ENCODE measurements around the gene SCFD2. TPM values are rescaled to one million over a fixed set of nuclear protein-coding genes. Genes with fewer than 3 reads are reported as not detected.

SCFD2 gene
- total and polyA plus RNA-seq, 2 of the 8 experiments (the other 6 are each of a cell fraction or from before 2014, with no cell fraction given) = 6.2 to 10.2 TPM

DNA sequence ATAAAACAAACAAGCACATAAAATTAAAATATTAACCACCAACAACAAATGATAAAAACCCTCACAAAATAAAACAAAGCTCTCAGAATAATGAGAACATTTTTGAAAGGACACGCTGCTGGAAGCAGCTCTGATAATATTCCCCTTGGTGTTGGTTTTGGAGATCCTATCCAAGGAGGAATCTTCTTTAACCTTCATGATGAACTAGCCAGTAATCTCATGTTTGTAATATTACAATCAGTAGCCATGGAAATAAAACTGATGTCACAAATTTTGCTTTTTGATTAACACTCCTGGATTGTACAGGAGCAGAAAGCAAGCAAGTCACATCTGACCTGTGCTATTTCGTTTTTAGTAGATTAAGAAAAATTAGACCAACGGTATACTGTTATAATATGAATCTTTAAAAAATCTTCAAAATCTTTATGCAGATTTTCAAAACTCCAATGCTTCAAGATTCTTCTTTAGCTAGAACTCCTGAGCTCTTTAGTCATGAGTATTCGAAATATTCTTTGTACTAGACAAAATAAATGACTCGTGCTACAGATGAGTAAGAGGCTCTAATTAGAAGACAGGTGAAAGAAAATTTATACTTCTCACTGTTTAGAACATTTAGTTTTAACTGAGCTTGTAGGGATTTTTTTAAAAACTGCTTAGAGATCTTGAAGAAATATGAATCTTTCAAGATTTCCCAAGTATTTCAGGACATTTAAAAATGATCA is 349.6 kb downstream of the SCFD2 start (continued):
- TF ChIP-seq NRF1 (IDR thresholded peaks at IDR 0.05; ENCODE audit: low read depth, low read length) (no peak), TBP (IDR thresholded peaks at IDR 0.05; ENCODE audit: low read depth, low read length) (no peak), SIRT6 (IDR thresholded peaks at IDR 0.05; ENCODE audit: low read length) (no peak)
- TF ChIP-seq, protein P1, sequence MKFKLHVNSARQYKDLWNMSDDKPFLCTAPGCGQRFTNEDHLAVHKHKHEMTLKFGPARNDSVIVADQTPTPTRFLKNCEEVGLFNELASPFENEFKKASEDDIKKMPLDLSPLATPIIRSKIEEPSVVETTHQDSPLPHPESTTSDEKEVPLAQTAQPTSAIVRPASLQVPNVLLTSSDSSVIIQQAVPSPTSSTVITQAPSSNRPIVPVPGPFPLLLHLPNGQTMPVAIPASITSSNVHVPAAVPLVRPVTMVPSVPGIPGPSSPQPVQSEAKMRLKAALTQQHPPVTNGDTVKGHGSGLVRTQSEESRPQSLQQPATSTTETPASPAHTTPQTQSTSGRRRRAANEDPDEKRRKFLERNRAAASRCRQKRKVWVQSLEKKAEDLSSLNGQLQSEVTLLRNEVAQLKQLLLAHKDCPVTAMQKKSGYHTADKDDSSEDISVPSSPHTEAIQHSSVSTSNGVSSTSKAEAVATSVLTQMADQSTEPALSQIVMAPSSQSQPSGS (IDR thresholded peaks at IDR 0.05; ENCODE audit: low read length) = no peak

Data from H1 (cell line).